NCI-H510A (cell line): ENCODE measurements around the gene FLT4.
"Not testable (repeated sequence)": the region's sequence is repeated elsewhere in the genome, so short reads cannot be mapped to it uniquely, and the experiment has no call there.

Source experiments
- DNase-seq: peaks from one replicate; lab custom pipeline; 2025; lab: John Stamatoyannopoulos, UW

FLT4 gene

DNA sequence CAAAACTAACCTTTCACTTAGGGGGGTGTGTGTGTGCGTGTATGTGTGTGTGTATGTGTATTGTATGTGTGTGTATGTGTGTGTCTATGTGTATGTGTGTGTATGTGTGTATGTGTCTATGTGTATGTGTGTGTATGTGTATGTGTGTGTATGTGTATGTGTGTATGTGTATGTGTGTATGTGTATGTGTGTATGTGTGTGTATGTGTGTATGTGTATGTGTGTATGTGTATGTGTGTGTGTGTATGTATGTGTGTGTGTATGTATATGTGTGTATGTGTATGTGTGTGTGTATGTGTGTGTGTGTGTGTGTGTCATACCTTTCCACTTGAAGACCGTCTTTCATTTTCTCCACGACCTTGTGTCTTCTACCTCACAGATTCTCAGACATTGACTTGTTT is 20.8 kb upstream of the FLT4 start:
- DNase-seq = no peak

- no peak for DNase-seq
These were observed 20.3 kb upstream of the FLT4 start for GRCh38 chr5:180669661-180670060.

- no peak for DNase-seq
These were observed 19.6 kb upstream of the FLT4 start for GRCh38 chr5:180668835-180669596.

- DNase-seq = no peak
These were observed 17.4 kb upstream of the FLT4 start for GRCh38 chr5:180666812-180667211.

DNA sequence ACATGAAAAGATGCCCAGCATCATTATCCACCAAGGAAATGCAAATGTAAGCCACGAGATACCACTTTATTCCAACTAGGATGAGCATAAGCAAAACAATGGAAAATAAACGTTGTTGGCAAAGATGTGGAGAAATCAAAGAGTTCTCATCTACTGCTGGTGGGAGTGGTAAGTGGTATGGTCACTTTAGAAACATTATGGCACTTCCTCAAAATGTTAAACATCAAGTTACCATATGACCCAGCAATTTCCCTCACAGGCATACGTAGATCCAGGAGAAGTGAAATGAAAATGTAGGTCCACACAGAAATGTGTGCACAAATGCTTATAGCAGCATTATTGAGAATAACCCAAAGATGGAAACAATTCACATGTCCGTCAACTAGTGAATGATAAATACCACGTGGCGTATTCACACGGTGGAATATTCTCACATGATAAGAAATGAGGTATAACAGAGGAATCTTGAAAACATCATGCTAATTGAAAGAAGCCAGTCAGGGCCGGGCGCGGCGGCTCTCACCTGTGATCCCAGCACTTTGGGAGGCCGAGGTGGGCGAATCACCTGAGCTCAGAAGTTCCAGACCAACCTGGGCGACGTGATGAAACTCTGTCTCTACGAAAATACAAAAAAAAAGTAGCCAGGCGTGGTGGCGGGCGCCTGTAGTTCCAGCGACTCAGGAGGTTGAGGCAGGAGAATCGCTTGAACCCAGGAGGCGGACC is 16.4 kb upstream of the FLT4 start:
- no peak for DNase-seq

DNA sequence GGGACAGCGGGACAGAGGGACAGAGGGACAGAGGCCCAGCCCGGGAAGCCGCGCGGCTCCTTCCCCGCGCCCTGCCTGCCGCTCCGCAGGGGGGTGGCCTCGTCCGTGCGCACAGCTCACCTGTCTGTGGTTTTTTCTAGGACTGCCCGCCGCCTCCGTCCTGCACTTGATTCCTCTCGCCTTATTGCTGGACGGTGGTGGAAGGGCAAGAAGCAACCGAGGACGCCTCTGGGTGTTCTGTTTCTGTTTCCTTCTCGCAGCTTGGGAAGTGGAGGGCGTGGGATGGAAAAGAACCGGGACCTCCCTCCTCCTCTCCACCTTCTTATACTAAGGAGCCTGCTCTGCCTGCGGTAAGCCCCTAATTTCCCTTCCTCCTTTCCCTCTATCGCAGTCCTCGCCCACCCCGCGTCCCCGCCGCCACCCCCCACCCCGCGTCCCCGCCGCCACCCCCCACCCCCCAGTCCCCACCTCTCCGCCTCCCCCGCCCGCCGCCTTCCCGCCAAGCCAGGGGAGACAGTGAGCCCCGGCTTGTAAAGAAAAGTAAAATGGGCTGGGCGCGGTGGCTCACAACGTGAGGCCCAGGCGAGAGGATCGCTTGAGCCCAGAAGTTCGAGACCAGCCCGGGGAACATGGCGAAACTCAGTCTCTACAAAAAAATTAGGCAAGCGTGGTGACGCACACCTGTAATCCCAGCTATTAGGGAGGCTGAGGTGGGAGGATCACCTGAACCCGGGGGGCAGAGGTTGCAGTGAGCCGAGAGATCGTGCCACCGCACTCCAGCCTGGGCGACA is 9.6 kb upstream of the FLT4 start:
- no peak for DNase-seq

- not testable (repeated sequence) for DNase-seq
These were observed 5.8 kb upstream of the FLT4 start for GRCh38 chr5:180655243-180655642.

- no peak for DNase-seq
These were observed 3.4 kb upstream of the FLT4 start for GRCh38 chr5:180652771-180653170.

GRCh38 chr5:180652346-180652745 is 2.9 kb upstream of the FLT4 start:
- DNase-seq = no peak

GRCh38 chr5:180648658-180649296 is 623 bp downstream of the FLT4 start:
- no peak for DNase-seq

DNA sequence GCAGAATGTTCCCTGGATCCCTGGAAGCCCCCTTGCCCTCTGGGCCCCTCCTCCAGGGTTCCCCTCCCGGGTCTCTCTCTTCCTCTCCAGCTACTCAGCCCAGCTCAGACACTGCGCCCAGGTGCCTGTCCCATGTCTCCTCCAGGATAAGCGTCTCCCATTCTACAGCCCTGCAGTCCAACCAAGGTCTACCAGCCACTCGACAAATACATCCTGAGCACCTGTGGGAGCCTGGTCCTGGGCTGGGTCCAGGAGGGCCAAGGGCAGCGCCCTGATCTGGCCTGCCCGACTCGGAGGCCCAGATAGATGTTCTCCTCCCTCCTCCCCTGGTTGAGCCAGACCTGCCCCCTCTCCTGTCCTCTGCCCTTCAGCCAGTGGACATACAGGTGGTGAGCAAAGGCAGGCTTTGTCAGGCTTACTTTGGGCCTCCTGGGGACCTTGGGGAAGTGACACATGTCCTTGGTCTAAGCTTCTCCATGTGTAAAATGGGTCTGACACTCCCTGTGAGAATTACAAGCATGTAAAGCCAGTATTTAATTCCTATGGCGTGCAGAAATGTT is 1.4 kb downstream of the FLT4 start:
- DNase-seq = no peak

- no peak for DNase-seq
These were observed 1.9 kb downstream of the FLT4 start for GRCh38 chr5:180647465-180647864.

DNA sequence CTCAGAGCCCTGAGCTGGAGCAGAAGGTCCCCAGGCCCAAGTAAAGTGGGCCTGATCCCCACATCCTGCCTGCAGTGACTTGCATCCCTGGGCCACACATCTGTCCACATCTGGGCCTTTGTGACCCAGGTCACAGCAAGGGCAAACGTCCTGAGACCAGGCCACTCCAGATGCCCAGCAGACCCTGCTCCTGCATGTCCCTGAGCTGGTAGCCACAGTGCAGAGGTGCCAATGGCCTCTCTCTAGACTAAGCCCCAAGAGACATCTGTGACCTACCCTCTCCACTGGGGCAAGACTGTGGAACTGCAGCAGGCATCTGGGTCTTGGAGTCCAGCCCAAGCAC is 2.5 kb downstream of the FLT4 start:
- no peak for DNase-seq

GRCh38 chr5:180646289-180646962 is 3.0 kb downstream of the FLT4 start:
- no peak for DNase-seq

DNA sequence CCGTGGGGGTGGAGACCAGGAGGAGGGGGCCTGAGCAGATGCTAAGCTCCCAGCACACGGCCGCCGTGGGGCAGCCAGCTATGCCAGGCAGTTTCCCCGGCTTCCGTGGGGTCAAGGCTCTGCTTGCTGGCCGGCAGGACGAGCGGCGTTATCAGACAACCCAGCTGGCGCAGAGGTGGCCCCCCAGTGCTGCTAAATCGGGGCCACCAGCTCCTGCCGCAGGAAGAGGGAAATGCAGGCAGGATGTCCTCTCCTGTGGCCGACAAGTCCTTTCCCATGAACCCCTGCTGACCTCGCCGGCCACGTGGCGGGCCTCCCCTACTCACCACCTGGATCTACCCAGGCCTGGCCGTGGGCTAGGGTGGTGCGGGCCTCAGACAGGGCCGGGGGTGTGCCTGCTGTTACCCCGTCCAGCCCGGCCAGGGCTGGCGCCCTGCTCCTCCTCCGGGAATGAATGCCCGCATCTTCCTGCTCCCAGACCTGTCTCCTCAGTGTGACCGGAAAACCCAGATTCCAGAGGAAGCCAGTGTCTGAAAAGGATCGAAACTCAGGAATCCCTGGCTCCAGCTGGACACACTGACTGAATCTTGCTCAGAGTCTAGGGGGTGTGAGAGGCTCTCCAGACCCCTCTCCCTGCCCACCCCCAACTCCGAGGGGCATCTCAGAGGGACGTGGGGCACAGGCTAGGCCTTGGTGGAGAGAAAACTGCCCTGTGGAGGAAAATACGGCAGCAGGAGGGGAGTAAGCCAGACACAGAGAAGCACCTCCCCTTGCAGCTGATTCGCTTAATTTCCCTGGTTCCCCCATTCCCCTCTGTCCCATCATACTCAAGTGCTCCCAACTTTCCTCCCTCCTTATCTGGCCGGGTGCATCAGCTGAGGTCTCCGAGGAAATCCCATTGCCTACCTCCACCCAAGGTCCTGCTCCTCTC is 3.9 kb downstream of the FLT4 start:
- no peak for DNase-seq

- DNase-seq = no peak
These were observed 4.6 kb downstream of the FLT4 start for GRCh38 chr5:180644825-180645273.

DNA sequence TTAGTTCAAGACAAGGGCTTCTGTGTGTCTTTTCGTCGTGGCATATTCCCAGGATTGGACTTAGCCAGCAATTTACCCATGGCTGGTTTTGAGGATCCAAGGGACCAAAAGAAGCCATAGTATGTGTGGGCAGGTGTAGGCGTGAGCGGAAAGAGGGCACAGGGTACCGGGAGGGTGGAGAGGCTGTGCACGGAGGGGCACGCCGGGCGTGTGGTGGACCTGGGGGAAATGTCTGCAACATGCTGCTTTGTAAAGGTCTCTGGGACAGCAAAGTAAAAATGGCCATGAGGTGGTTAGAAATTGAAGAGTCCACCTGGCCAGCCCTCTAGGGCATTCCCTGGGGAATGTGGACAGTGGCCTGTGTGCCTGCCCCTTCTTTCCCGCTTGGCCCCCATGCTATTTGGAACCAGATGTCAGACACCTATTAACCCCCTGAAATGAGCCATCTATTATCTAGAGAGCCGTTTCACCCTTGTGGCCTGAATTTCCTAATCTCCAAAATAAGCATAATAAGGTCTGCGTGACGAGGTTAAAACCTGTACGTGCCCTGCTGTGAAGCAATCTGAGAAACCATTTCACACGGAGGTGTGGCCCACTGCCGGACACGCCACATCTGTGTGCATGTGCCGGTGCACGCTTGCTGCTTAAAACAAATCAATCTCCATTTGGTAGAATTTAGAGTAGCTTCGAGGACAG is 5.1 kb downstream of the FLT4 start:
- no peak for DNase-seq

GRCh38 chr5:180643191-180643851 is 6.1 kb downstream of the FLT4 start:
- no peak for DNase-seq

- no peak for DNase-seq
These were observed 6.6 kb downstream of the FLT4 start for GRCh38 chr5:180642779-180643178.
